Prostate gland (tissue), 2 donors: ENCODE results near the gene STARD10. TPM values are rescaled to one million over a fixed set of nuclear protein-coding genes. Genes with fewer than 3 reads are reported as not detected.

Experiments used
- DNase-seq: peaks from one replicate; pipeline ENCODE4 v3.0.0-alpha.2; 2019; ENCODE audit warnings: low spot score
- H3K27ac ChIP-seq, 2 donors: fragments of 200-600 bp; sonication (generic); 2 replicates each; pipeline ENCODE4 v1.5.1; 2017 to 2019
- H3K27me3 ChIP-seq: fragments of 200-600 bp; sonication (generic); replicated peaks from 2 replicates; pipeline ENCODE4 v1.5.1; 2019; ENCODE audit not compliant: insufficient read depth
- H3K36me3 ChIP-seq, 2 donors: fragments of 200-600 bp; sonication (generic); 1 replicate in 1 of 2; 2 replicates in 1 of 2; pipeline versions ENCODE4 v1.5.1 to v1.8.1; 2017 to 2019
- H3K4me1 ChIP-seq: fragments of 200-600 bp; sonication (generic); replicated peaks from 2 replicates; pipeline ENCODE4 v1.5.1; 2019
- H3K4me3 ChIP-seq, 2 donors: fragments of 200-600 bp; sonication (generic); 2 replicates each; pipeline ENCODE4 v1.5.1; 2017 to 2019
- H3K9me3 ChIP-seq: fragments of 200-600 bp; sonication (generic); 2 replicates; pipeline ENCODE4 v1.5.1; 2017
- CTCF ChIP-seq, 4 experiments: fragments of 200-600 bp in 2 of 4; fragments of 450-650 bp in 2 of 4; sonication (generic) in 2 of 4; IDR thresholded peaks; 1 replicate in 3 of 4; 2 replicates in 1 of 4; pipeline ENCODE4 v1.5.1; 2016 to 2019; ENCODE audit warnings: antibody characterized with exemption in 4 of 4, mild to moderate bottlenecking in 2 of 4, moderate library complexity in 2 of 4
- POLR2A ChIP-seq: fragments of 450-650 bp; IDR thresholded peaks from one replicate; pipeline ENCODE4 v1.6.1; 2016; ENCODE audit warnings: antibody characterized with exemption, mild to moderate bottlenecking
- POLR2AphosphoS5 ChIP-seq: sonication (generic); formaldehyde crosslinking; IDR thresholded peaks from one replicate; pipeline ENCODE4 v1.6.1; 2017; ENCODE audit warnings: antibody characterized with exemption
- WGBS: methylation state at CpG from one replicate; pipeline ENCODE4 v1.1.5; 2018; 5-methylcytosine and 5-hydroxymethylcytosine counted together
- intact Hi-C: fragments of 100-400 bp; cut with DNase I; formaldehyde crosslinking; loops from one replicate; pipeline ENCODE4 v1.14.2; 2022
- total RNA-seq, 2 donors: library from RNA; depleted of rRNA; stranded (reverse); fragments of >200 nt; gene quantifications; one replicate each; pipeline ENCODE4 v1.1.0, GENCODE V29; 2016

Gene STARD10
- total RNA-seq, 2 donors from 2014 or later, result 132 to 208 TPM

- no peaks in the 10 kb centered on the region for H3K27me3 ChIP-seq
- H3K36me3 ChIP-seq, result no peaks in the 10 kb centered on the region
- no peak overlapping the region for H3K27ac ChIP-seq
- 62% methylated on average over 4 of the region's 4 CpGs for WGBS
- DNase-seq, result no peak
- TF ChIP-seq POLR2A (no peak), POLR2AphosphoS5 (no peak), CTCF (IDR thresholded peaks at IDR 0.05) (no peak)
- no peaks in the 10 kb centered on the region for H3K4me1 ChIP-seq
- intact Hi-C loops, result no loop called here
- H3K4me3 ChIP-seq, result no peak overlapping the region
- H3K9me3 ChIP-seq, result no peaks in the 10 kb centered on the region
Observed at GRCh38 chr11:72825661-72826060, 31.8 kb upstream of the STARD10 start.

- Histone ChIP-seq H3K36me3 (no peaks in the 10 kb centered on the region), H3K27ac (no peak overlapping the region), H3K9me3 (no peaks in the 10 kb centered on the region), H3K4me3 (no peak overlapping the region), H3K4me1 (no peaks in the 10 kb centered on the region), H3K27me3 (no peaks in the 10 kb centered on the region)
- no peak for DNase-seq
- TF ChIP-seq POLR2A (no peak), POLR2AphosphoS5 (no peak), CTCF (IDR thresholded peaks at IDR 0.05) (no peak)
- intact Hi-C loops, result no loop called here
- 72% methylated on average over 15 of the region's 15 CpGs for WGBS
Observed at GRCh38 chr11:72824811-72825505, 31.1 kb upstream of the STARD10 start.

- no peak overlapping the region for H3K27ac ChIP-seq
- no peak overlapping the region for H3K4me3 ChIP-seq
- H3K27me3 ChIP-seq, result no peaks in the 10 kb centered on the region
- WGBS, result 90% methylated on average over 7 of the region's 7 CpGs
- H3K36me3 ChIP-seq, result no peaks in the 10 kb centered on the region
- no peak for DNase-seq
- intact Hi-C loops, result no loop called here
- H3K4me1 ChIP-seq, result no peaks in the 10 kb centered on the region
- H3K9me3 ChIP-seq, result no peaks in the 10 kb centered on the region
- TF ChIP-seq CTCF (IDR thresholded peaks at IDR 0.05), result no peak
- TF ChIP-seq POLR2A, result no peak
- TF ChIP-seq POLR2AphosphoS5, result no peak
Observed at GRCh38 chr11:72824020-72824419, 30.2 kb upstream of the STARD10 start.

- DNase-seq, result no peak
- 91% methylated on average over 9 of the region's 9 CpGs for WGBS
- H3K4me1 ChIP-seq, result no peaks in the 10 kb centered on the region
- no peak overlapping the region for H3K4me3 ChIP-seq
- H3K27me3 ChIP-seq, result no peaks in the 10 kb centered on the region
- intact Hi-C loops, result no loop called here
- no peaks in the 10 kb centered on the region for H3K36me3 ChIP-seq
- no peak for TF ChIP-seq CTCF (IDR thresholded peaks at IDR 0.05)
- TF ChIP-seq POLR2A, result no peak
- no peak for TF ChIP-seq POLR2AphosphoS5
- no peak overlapping the region for H3K27ac ChIP-seq
- no peaks in the 10 kb centered on the region for H3K9me3 ChIP-seq
Observed at GRCh38 chr11:72823105-72823804, 29.4 kb upstream of the STARD10 start.
